Smooth muscle cell (in vitro differentiated cells): ENCODE results near the gene C17orf100. TPM values are rescaled to one million over a fixed set of nuclear protein-coding genes. Genes with fewer than 3 reads are reported as not detected.

Experiments used
- DNase-seq: peaks from one replicate; lab custom pipeline; 2025; ENCODE audit not compliant: unreplicated experiment; lab: John Stamatoyannopoulos, UW
- H2AFZ ChIP-seq: fragments of 200-600 bp; sonication (generic); 2 replicates; pipeline ENCODE4 v1.6.0; 2016; ENCODE audit warnings: antibody characterized with exemption, low read depth, mild to moderate bottlenecking
- H3F3A ChIP-seq: fragments of 200-600 bp; sonication (generic); 2 replicates; pipeline ENCODE4 v1.6.0; 2017; ENCODE audit warnings: antibody characterized with exemption, low read depth
- H3K27ac ChIP-seq: fragments of 200-600 bp; sonication (generic); 2 replicates; pipeline ENCODE4 v1.5.1; 2016; ENCODE audit warnings: low read depth, mild to moderate bottlenecking
- H3K27me3 ChIP-seq: fragments of 200-600 bp; sonication (generic); 2 replicates; pipeline ENCODE4 v1.6.1; 2016; ENCODE audit warnings: low read depth, mild to moderate bottlenecking
- H3K36me3 ChIP-seq: fragments of 200-600 bp; sonication (generic); 2 replicates; pipeline ENCODE4 v1.5.1; 2016; ENCODE audit warnings: low read depth
- H3K4me1 ChIP-seq: fragments of 200-600 bp; sonication (generic); 2 replicates; pipeline ENCODE4 v1.5.1; 2016; ENCODE audit warnings: low read depth
- H3K4me2 ChIP-seq: fragments of 200-600 bp; sonication (generic); 2 replicates; pipeline ENCODE4 v1.6.0; 2016; ENCODE audit warnings: mild to moderate bottlenecking
- H3K4me3 ChIP-seq: fragments of 200-600 bp; sonication (generic); 2 replicates; pipeline ENCODE4 v1.5.1; 2016; ENCODE audit warnings: mild to moderate bottlenecking
- H3K79me2 ChIP-seq: fragments of 200-600 bp; sonication (generic); 2 replicates; pipeline ENCODE4 v1.6.0; 2016; ENCODE audit warnings: low read depth, mild to moderate bottlenecking
- H3K9ac ChIP-seq: fragments of 200-600 bp; sonication (generic); 2 replicates; pipeline ENCODE4 v1.6.0; 2016; ENCODE audit warnings: low read depth
- H3K9me3 ChIP-seq: fragments of 200-600 bp; sonication (generic); replicated peaks from 2 replicates; pipeline ENCODE4 v1.5.1; 2016; ENCODE audit warnings: low read depth
- H4K20me1 ChIP-seq: fragments of 200-600 bp; sonication (generic); 2 replicates; pipeline ENCODE4 v1.6.0; 2016; ENCODE audit warnings: low read depth
- CTCF ChIP-seq: fragments of 200-600 bp; sonication (generic); IDR thresholded peaks from 2 replicates; pipeline ENCODE4 v1.5.1; 2017; ENCODE audit warnings: borderline replicate concordance, mild to moderate bottlenecking, antibody characterized with exemption; ENCODE audit not compliant: insufficient read depth, poor library complexity, severe bottlenecking
- WGBS: methylation state at CpG from one replicate; pipeline ENCODE4 v1.1.7; 2016; ENCODE audit warnings: low lambda C conversion rate; 5-methylcytosine and 5-hydroxymethylcytosine counted together
- polyA plus RNA-seq: library from polyadenylated mRNA; unstranded; fragments of >200 nt; fragmentation: Nextera tagmentation; extraction: Ambion mirVana; gene quantifications from 2 replicates; pipeline ENCODE4 v1.2.1, GENCODE V29; 2016
- total RNA-seq: library from RNA; depleted of rRNA; stranded (reverse); fragments of >200 nt; gene quantifications from 2 replicates; pipeline ENCODE4 v1.2.3, GENCODE V29; 2014

C17orf100 gene
- total and polyA plus RNA-seq, 2 experiments from 2014 or later, result 5.5 to 5.8 TPM

GRCh38 chr17:6605142-6605541, 46.4 kb upstream of the C17orf100 start:
- H3K36me3 ChIP-seq, result peaks cover 25% of the 10 kb centered on the region
- H3K27ac ChIP-seq, result no peak overlapping the region
- no peaks in the 10 kb centered on the region for H4K20me1 ChIP-seq
- H3K4me3 ChIP-seq, result no peak overlapping the region
- no peaks in the 10 kb centered on the region for H3K9me3 ChIP-seq
- no peak overlapping the region for H3K9ac ChIP-seq
- TF ChIP-seq CTCF, result no peak
- H3F3A ChIP-seq, result no peaks in the 10 kb centered on the region
- WGBS, result 99% methylated on average over 6 of the region's 6 CpGs
- no peaks in the 10 kb centered on the region for H3K27me3 ChIP-seq
- H3K79me2 ChIP-seq, result peaks cover 5% of the 10 kb centered on the region
- no peaks in the 10 kb centered on the region for H3K4me1 ChIP-seq
- DNase-seq, result no peak
- H2AFZ ChIP-seq, result no peak overlapping the region
- H3K4me2 ChIP-seq, result no peak overlapping the region

- TF ChIP-seq CTCF, result no peak
- H3K4me2 ChIP-seq, result no peak overlapping the region
- no peak for DNase-seq
- no peaks in the 10 kb centered on the region for H3K27me3 ChIP-seq
- 91% methylated on average over 3 of the region's 3 CpGs for WGBS
- no peaks in the 10 kb centered on the region for H3K9me3 ChIP-seq
- no peak overlapping the region for H3K4me3 ChIP-seq
- no peaks in the 10 kb centered on the region for H3K4me1 ChIP-seq
- H4K20me1 ChIP-seq, result peaks cover 14% of the 10 kb centered on the region
- H2AFZ ChIP-seq, result no peak overlapping the region
- peak overlapping the region; percentile 14 for H3K27ac ChIP-seq
- H3K36me3 ChIP-seq, result peaks cover 15% of the 10 kb centered on the region
- peaks cover 2% of the 10 kb centered on the region for H3K79me2 ChIP-seq
- H3K9ac ChIP-seq, result no peak overlapping the region
- no peaks in the 10 kb centered on the region for H3F3A ChIP-seq
Observed at GRCh38 chr17:6608321-6608720, 43.2 kb upstream of the C17orf100 start.

- H3K36me3 ChIP-seq, result peaks cover 21% of the 10 kb centered on the region
- no peak overlapping the region for H3K9ac ChIP-seq
- no peak overlapping the region for H3K4me3 ChIP-seq
- peaks cover 11% of the 10 kb centered on the region for H3K79me2 ChIP-seq
- H3K27ac ChIP-seq, result peak overlapping the region; percentile 35
- no peak overlapping the region for H2AFZ ChIP-seq
- no peaks in the 10 kb centered on the region for H3F3A ChIP-seq
- DNase-seq, result no peak
- H3K27me3 ChIP-seq, result no peaks in the 10 kb centered on the region
- no peaks in the 10 kb centered on the region for H3K4me1 ChIP-seq
- peaks cover 25% of the 10 kb centered on the region for H4K20me1 ChIP-seq
- no peak overlapping the region for H3K4me2 ChIP-seq
- TF ChIP-seq CTCF, result no peak
- no peaks in the 10 kb centered on the region for H3K9me3 ChIP-seq
- WGBS, result 83% methylated on average over 5 of the region's 5 CpGs
Observed at GRCh38 chr17:6610011-6610410, 41.6 kb upstream of the C17orf100 start.

GRCh38 chr17:6611231-6611630, 40.3 kb upstream of the C17orf100 start:
- peaks cover 11% of the 10 kb centered on the region for H3K79me2 ChIP-seq
- H3K4me2 ChIP-seq, result no peak overlapping the region
- no peaks in the 10 kb centered on the region for H3K4me1 ChIP-seq
- no peaks in the 10 kb centered on the region for H3F3A ChIP-seq
- WGBS, result 93% methylated on average over 4 of the region's 4 CpGs
- H3K36me3 ChIP-seq, result peaks cover 24% of the 10 kb centered on the region
- no peaks in the 10 kb centered on the region for H3K9me3 ChIP-seq
- H2AFZ ChIP-seq, result no peak overlapping the region
- H4K20me1 ChIP-seq, result peaks cover 32% of the 10 kb centered on the region
- no peak overlapping the region for H3K4me3 ChIP-seq
- no peak overlapping the region for H3K9ac ChIP-seq
- H3K27me3 ChIP-seq, result no peaks in the 10 kb centered on the region
- DNase-seq, result no peak
- no peak for TF ChIP-seq CTCF
- no peak overlapping the region for H3K27ac ChIP-seq
